SU-DHL-6 (cell line): Measurements from ENCODE around the gene TRIM13.

ENCODE experiments used
- CTCF ChIP-seq: fragments of 200-600 bp; sonication (generic); IDR thresholded peaks from one replicate; pipeline ENCODE4 v1.5.1; 2017; ENCODE audit warnings: antibody characterized with exemption, mild to moderate bottlenecking, low read length, moderate library complexity; ENCODE audit not compliant: insufficient read depth, poor library complexity, severe bottlenecking
- EZH2phosphoT487 ChIP-seq: fragments of 200-600 bp; sonication (generic), shearing (Covaris generic); conservative IDR thresholded peaks from 2 replicates; pipeline ENCODE4 v1.6.1; 2018; ENCODE audit warnings: mild to moderate bottlenecking, antibody characterized with exemption, low read length, moderate library complexity, mixed read lengths

- TF ChIP-seq CTCF, result no peak
- no peak for TF ChIP-seq EZH2phosphoT487
Measured at GRCh38 chr13:50015750-50016149, 18.9 kb downstream of the TRIM13 start.
